Upper lobe of left lung (tissue), 4 donors: ENCODE data around the gene STK35.

Experiments used
- CTCF ChIP-seq, 6 experiments: fragments of 450-650 bp in 4 of 6; fragments of 200-600 bp in 2 of 6; sonication (generic) in 2 of 6; IDR thresholded peaks; one replicate each; pipeline ENCODE4 v1.5.1; 2016 to 2019; ENCODE audit warnings: antibody characterized with exemption in 6 of 6
- EP300 ChIP-seq, 4 donors: sonication (generic); formaldehyde crosslinking; IDR thresholded peaks; one replicate each; pipeline ENCODE4 v1.5.1; 2017; ENCODE audit warnings: antibody characterized with exemption in 4 of 4, control low read depth in 2 of 4
- POLR2A ChIP-seq, 4 donors: fragments of 450-650 bp; IDR thresholded peaks; one replicate each; pipeline ENCODE4 v1.5.1; 2016 to 2017; ENCODE audit warnings: antibody characterized with exemption in 4 of 4, mild to moderate bottlenecking in 2 of 4

DNA sequence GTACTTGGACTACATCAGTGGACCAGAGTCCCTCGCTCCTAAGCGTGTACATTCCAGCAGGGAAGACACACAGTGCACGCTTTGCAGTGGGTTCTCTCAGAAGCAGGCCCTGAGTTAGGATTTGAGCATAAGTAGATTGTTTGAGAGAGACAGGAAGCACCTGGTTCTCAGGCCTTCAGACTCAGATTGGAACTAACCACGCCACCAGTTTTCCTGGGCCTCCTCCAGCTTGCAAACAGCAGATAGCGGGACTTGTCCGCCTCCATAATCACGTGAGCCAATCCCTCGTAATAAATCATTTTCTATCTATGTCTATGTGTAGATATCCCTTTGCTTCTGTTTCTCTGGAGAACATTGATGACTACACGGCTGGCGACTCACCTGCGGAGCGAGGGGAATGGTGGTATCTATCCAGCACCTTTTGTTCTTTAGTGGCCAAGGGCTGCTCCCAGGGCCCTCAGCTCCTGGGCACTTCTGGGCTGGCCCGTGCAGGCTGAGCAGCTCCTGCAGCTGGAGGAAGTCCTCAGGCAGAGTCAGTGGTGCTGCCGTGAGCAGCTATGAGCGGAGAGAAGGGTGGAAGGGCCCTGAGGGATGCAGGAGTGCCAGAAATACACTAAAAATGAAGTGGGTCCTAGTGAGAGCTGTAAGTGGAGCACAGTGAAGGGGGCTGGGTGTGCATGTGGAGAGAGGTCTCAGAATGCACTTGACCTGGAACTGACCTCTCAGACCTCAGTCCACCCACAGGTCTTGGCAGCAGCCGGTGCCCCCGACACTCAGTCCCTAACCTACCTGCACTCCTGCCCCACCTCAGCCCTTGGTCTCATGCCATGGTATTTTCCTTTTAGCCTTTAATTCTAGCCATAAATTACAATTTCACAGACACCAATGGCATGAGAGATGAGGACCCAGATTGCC lies 76.9 kb downstream of the STK35 start:
- TF ChIP-seq POLR2A (IDR thresholded peaks at IDR 0.05) = no peak
- TF ChIP-seq CTCF (IDR thresholded peaks at IDR 0.05) = no peak
- no peak for TF ChIP-seq EP300 (IDR thresholded peaks at IDR 0.05)
